Activated T-helper 2 cell treated with anti-CD3 and anti-CD28 coated beads, Interferon-gamma antibody, Interleukin-2, Interleukin-4, amounts not matched to agents 10 μg/mL and 5 μg/mL and 100 μg/mL, durations not matched to agents 14 hours and 24 hours and 36 hours (primary cell): ENCODE measurements around the gene FAM98A. TPM values are rescaled to one million over a fixed set of nuclear protein-coding genes. Genes with fewer than 3 reads are reported as not detected.

Experiments used
- DNase-seq: peaks from one replicate; pipeline ENCODE4 v3.0.0; 2021; ENCODE audit warnings: low spot score
- H3K27ac Mint-ChIP-seq: one replicate; pipeline ENCODE4 v1.8.0; 2021; ENCODE audit warnings: mixed read lengths
- H3K27me3 Mint-ChIP-seq: one replicate; pipeline ENCODE4 v1.8.0; 2021; ENCODE audit warnings: low read depth, mixed read lengths
- H3K36me3 Mint-ChIP-seq: one replicate; pipeline ENCODE4 v1.8.0; 2021; ENCODE audit warnings: low read depth, mixed read lengths
- H3K4me1 Mint-ChIP-seq: one replicate; pipeline ENCODE4 v1.8.0; 2021; ENCODE audit warnings: low read depth, mixed read lengths
- H3K4me3 Mint-ChIP-seq: one replicate; pipeline ENCODE4 v1.8.0; 2021; ENCODE audit warnings: low read depth, mild to moderate bottlenecking, moderate library complexity, mixed read lengths
- H3K9me3 Mint-ChIP-seq: one replicate; pipeline ENCODE4 v1.8.0; 2021; ENCODE audit warnings: mixed read lengths
- intact Hi-C: fragments of 100-400 bp; cut with micrococcal nuclease; formaldehyde crosslinking; loops from one replicate; pipeline ENCODE4 v1.15.1; 2023
- total RNA-seq: library from RNA; stranded (reverse); gene quantifications from 2 replicates; pipeline ENCODE4 v1.2.3, GENCODE V29; 2022

The FAM98A gene
- total RNA-seq, 1 donor from 2014 or later, result 62.7 TPM

DNA sequence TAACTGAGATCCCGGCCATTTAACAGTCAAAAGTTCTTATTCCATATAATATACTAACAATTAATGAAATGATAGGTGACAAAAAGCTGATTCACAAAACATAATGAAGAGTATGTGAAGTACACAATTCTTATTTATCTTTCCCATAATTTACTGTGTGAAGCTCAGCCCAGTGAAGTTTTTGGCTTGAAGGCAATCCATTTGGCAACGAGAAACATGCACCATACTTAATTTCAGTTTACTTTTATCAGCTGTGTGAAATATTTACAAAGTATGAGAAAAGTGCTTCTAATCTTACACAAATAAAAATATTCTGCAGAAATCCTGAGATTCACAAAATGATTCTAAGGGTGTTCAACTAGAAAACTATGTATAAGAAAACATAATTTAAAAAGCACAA lies 12.3 kb downstream of the FAM98A start:
- no peak overlapping the region for H3K27ac Mint-ChIP-seq
- peaks cover 67% of the 10 kb centered on the region for H3K36me3 Mint-ChIP-seq
- intact Hi-C loops, result loop anchor here (10.0 kb wide), 1 partner anchor 1032 kb away; no protein-coding TSS in a partner anchor
- peaks cover 11% of the 10 kb centered on the region for H3K4me1 Mint-ChIP-seq
- H3K27me3 Mint-ChIP-seq, result no peaks in the 10 kb centered on the region
- no peak overlapping the region for H3K4me3 Mint-ChIP-seq
- no peak for DNase-seq
- H3K9me3 Mint-ChIP-seq, result no peaks in the 10 kb centered on the region

- no peak for DNase-seq
- Mint-ChIP-seq H3K9me3 (no peaks in the 10 kb centered on the region), H3K36me3 (peaks cover 49% of the 10 kb centered on the region), H3K27ac (no peak overlapping the region), H3K4me1 (peaks cover 19% of the 10 kb centered on the region), H3K4me3 (no peak overlapping the region), H3K27me3 (no peaks in the 10 kb centered on the region)
- intact Hi-C loops, result loop anchor here (1.0 to 10.0 kb wide), 9 partner anchors 86 to 1029 kb away; partner anchors contain the start of gene LTBP1
These were observed 15.7 kb downstream of the FAM98A start for GRCh38 chr2:33583194-33583938.

DNA sequence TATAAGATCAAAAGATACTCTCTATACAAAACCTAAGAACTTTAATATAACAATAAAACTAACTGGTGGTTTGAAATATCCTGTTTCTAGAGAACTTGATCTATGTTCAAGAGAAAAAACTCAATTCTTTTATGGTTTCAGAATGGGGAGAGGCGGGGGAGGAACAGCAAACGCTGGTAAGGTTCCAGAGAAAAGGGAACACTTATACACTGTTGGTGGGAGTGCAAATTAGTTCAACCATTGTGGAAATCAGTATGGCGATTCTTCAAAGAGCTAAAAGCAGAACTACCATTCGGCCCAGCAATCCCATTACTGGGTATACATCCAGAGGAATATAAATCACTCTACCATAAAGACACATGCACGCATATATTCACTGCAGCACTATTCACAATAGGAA lies 17.2 kb downstream of the FAM98A start:
- H3K27ac Mint-ChIP-seq, result peak overlapping the region; percentile 64
- peaks cover 18% of the 10 kb centered on the region for H3K4me1 Mint-ChIP-seq
- DNase-seq, result no peak
- peak overlapping the region; percentile 1 for H3K4me3 Mint-ChIP-seq
- peaks cover 40% of the 10 kb centered on the region for H3K36me3 Mint-ChIP-seq
- H3K27me3 Mint-ChIP-seq, result no peaks in the 10 kb centered on the region
- no peaks in the 10 kb centered on the region for H3K9me3 Mint-ChIP-seq
- intact Hi-C loops, result loop anchor here (2.0 to 10.0 kb wide), 8 partner anchors 85 to 1027 kb away; partner anchors contain the start of gene LTBP1

DNA sequence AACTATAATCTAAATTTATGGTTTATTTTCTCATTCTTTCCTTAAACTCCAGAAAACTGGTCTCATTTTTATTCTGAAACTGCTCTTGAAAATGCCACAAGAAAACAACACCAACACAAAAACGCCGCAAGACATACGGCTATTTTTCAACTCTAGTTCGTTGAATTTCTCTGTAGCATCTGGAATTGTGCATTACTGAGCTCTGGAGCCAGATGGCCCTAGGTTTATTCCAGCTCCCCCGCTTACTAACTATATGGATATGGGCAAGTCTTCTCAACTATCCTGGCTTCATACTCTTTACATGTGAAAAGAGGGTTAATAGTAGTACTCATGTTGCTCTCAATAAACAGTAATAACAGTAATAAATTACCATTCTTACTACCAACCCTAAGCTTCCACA lies 19.9 kb downstream of the FAM98A start:
- no peaks in the 10 kb centered on the region for H3K9me3 Mint-ChIP-seq
- no peak for DNase-seq
- peaks cover 18% of the 10 kb centered on the region for H3K4me1 Mint-ChIP-seq
- no peak overlapping the region for H3K27ac Mint-ChIP-seq
- H3K27me3 Mint-ChIP-seq, result no peaks in the 10 kb centered on the region
- intact Hi-C loops, result no loop called here
- no peak overlapping the region for H3K4me3 Mint-ChIP-seq
- peaks cover 18% of the 10 kb centered on the region for H3K36me3 Mint-ChIP-seq

GRCh38 chr2:33577668-33578067 lies 21.4 kb downstream of the FAM98A start:
- H3K4me1 Mint-ChIP-seq, result peaks cover 18% of the 10 kb centered on the region
- intact Hi-C loops, result no loop called here
- H3K4me3 Mint-ChIP-seq, result no peak overlapping the region

GRCh38 chr2:33577084-33577483 lies 22.0 kb downstream of the FAM98A start:
- H3K36me3 Mint-ChIP-seq, result peaks cover 7% of the 10 kb centered on the region

More at GRCh38 chr2:33577668-33578067, 21.4 kb downstream of the FAM98A start:
- Mint-ChIP-seq H3K9me3 (no peaks in the 10 kb centered on the region), H3K27ac (no peak overlapping the region), H3K36me3 (peaks cover 12% of the 10 kb centered on the region), H3K27me3 (no peaks in the 10 kb centered on the region)
- no peak for DNase-seq

GRCh38 chr2:33573657-33574056 lies 25.4 kb downstream of the FAM98A start:
- Mint-ChIP-seq H3K9me3 (no peaks in the 10 kb centered on the region), H3K4me3 (no peak overlapping the region), H3K4me1 (peaks cover 9% of the 10 kb centered on the region), H3K36me3 (no peaks in the 10 kb centered on the region), H3K27ac (no peak overlapping the region), H3K27me3 (no peaks in the 10 kb centered on the region)
- intact Hi-C loops, result no loop called here
- DNase-seq, result no peak

More at GRCh38 chr2:33577084-33577483, 22.0 kb downstream of the FAM98A start:
- H3K9me3 Mint-ChIP-seq, result no peaks in the 10 kb centered on the region
- intact Hi-C loops, result no loop called here
- H3K27me3 Mint-ChIP-seq, result no peaks in the 10 kb centered on the region
- H3K4me3 Mint-ChIP-seq, result no peak overlapping the region
- H3K4me1 Mint-ChIP-seq, result peaks cover 12% of the 10 kb centered on the region
- no peak for DNase-seq
- H3K27ac Mint-ChIP-seq, result no peak overlapping the region

- intact Hi-C loops, result no loop called here
- H3K36me3 Mint-ChIP-seq, result no peaks in the 10 kb centered on the region
- H3K27ac Mint-ChIP-seq, result no peak overlapping the region
- H3K9me3 Mint-ChIP-seq, result no peaks in the 10 kb centered on the region
- no peaks in the 10 kb centered on the region for H3K27me3 Mint-ChIP-seq
- no peak overlapping the region for H3K4me3 Mint-ChIP-seq
- DNase-seq, result no peak
- peaks cover 9% of the 10 kb centered on the region for H3K4me1 Mint-ChIP-seq
These were observed 28.4 kb downstream of the FAM98A start for GRCh38 chr2:33570681-33571080.

DNA sequence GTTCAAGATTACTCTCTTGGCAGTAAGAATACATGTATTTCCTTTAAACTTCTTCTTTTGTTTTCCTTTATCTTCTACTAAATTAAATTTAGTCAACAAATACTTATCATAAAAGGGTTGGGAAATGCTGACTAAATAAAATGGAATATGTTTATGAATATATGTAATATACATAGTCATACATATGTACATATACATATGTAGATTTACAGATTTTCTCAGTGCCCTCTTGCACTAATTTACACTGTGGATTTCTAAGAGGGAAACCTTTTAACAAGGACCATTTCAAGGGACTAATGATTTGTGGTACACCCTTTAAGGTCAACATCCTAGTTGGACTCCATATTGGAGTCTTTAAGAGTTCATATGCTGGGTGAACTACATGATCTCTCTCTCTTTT lies 37.2 kb downstream of the FAM98A start:
- Mint-ChIP-seq H3K27me3 (no peaks in the 10 kb centered on the region), H3K4me1 (no peaks in the 10 kb centered on the region), H3K4me3 (no peak overlapping the region), H3K36me3 (peaks cover 11% of the 10 kb centered on the region), H3K27ac (no peak overlapping the region), H3K9me3 (no peaks in the 10 kb centered on the region)
- DNase-seq, result no peak
- intact Hi-C loops, result no loop called here

DNA sequence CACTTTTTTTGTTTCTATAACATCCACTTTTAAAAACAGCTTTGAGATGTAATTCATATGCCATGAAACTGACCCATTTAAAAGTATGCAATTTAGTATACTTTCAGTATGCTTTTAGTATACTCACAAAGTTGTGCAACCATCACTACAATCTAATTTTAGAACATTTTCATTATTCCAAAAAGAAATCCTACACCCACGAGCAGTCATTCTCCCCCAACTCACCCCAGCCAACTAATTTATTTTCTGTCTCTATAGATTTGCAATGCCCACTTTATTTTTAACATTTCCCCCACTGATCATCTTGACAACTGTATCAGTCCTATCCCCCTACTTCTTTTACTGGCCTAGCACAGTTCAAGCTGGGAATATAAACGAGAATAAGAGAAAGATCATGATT lies 39.1 kb downstream of the FAM98A start:
- no peak for DNase-seq
- no peaks in the 10 kb centered on the region for H3K9me3 Mint-ChIP-seq
- no peak overlapping the region for H3K27ac Mint-ChIP-seq
- peaks cover 1% of the 10 kb centered on the region for H3K4me1 Mint-ChIP-seq
- intact Hi-C loops, result no loop called here
- H3K36me3 Mint-ChIP-seq, result peaks cover 7% of the 10 kb centered on the region
- no peaks in the 10 kb centered on the region for H3K27me3 Mint-ChIP-seq
- H3K4me3 Mint-ChIP-seq, result no peak overlapping the region

- H3K27me3 Mint-ChIP-seq, result no peaks in the 10 kb centered on the region
- no peaks in the 10 kb centered on the region for H3K9me3 Mint-ChIP-seq
- H3K36me3 Mint-ChIP-seq, result peaks cover 8% of the 10 kb centered on the region
- H3K4me1 Mint-ChIP-seq, result peaks cover 4% of the 10 kb centered on the region
- H3K27ac Mint-ChIP-seq, result no peak overlapping the region
- H3K4me3 Mint-ChIP-seq, result no peak overlapping the region
- no peak for DNase-seq
- intact Hi-C loops, result no loop called here
These were observed 39.8 kb downstream of the FAM98A start for GRCh38 chr2:33559328-33559727.

DNA sequence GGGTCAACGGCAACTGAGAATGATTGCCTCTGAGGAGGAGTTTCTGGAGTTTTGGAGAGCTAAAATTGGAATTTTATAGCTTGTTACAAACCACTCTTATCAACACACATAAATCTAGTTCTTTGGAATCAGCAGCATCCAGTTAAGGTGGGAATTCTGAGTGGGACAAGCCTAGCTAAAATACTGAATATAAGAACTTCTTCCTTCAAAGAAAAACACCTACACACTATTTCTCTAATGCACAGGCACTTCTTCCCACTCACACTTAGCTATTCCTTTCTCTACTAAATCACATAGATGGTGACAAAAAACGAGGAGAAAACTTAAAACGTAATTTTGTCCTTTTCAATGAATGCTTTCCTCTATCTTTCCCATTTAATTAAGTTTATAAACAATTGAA lies 43.4 kb downstream of the FAM98A start:
- Mint-ChIP-seq H3K4me1 (peaks cover 4% of the 10 kb centered on the region), H3K9me3 (no peaks in the 10 kb centered on the region), H3K27ac (no peak overlapping the region), H3K36me3 (peaks cover 8% of the 10 kb centered on the region), H3K27me3 (no peaks in the 10 kb centered on the region), H3K4me3 (no peak overlapping the region)
- DNase-seq, result no peak
- intact Hi-C loops, result no loop called here

- intact Hi-C loops, result no loop called here
- H3K27ac Mint-ChIP-seq, result no peak overlapping the region
- no peaks in the 10 kb centered on the region for H3K27me3 Mint-ChIP-seq
- no peak for DNase-seq
- no peaks in the 10 kb centered on the region for H3K9me3 Mint-ChIP-seq
- H3K4me3 Mint-ChIP-seq, result no peak overlapping the region
- H3K4me1 Mint-ChIP-seq, result peaks cover 4% of the 10 kb centered on the region
- peaks cover 3% of the 10 kb centered on the region for H3K36me3 Mint-ChIP-seq
These were observed 46.2 kb downstream of the FAM98A start for GRCh38 chr2:33552758-33553461.
